Inferior parietal cortex (tissue), 1 donor: ENCODE measurements around the gene GFER.
"Not testable (repeated sequence)": the region's sequence is repeated elsewhere in the genome, so short reads cannot be mapped to it uniquely, and the experiment has no call there.

Experiments used
- DNase-seq: peaks from one replicate; pipeline ENCODE4 v3.0.0-alpha.2; 2016; ENCODE audit errors: extremely low spot score

The GFER gene

GRCh38 chr16:2026461-2027023, 42.5 kb downstream of the GFER start, which contains the start of gene NHERF2:
NHERF2 (plus strand) TSS chr16:2026902; CDS start chr16:2027006, 104 bp downstream.
- no peak for DNase-seq

GRCh38 chr16:2027024-2028010, 43.3 kb downstream of the GFER start:
- no peak for DNase-seq

- DNase-seq: no peak
These were observed 44.2 kb downstream of the GFER start for GRCh38 chr16:2028146-2028545.

GRCh38 chr16:2028620-2029220, 44.7 kb downstream of the GFER start:
- no peak for DNase-seq

GRCh38 chr16:2029350-2029749, 45.4 kb downstream of the GFER start:
- DNase-seq: no peak

GRCh38 chr16:2030036-2030435, 46.0 kb downstream of the GFER start:
- no peak for DNase-seq

GRCh38 chr16:2031081-2031577, 47.1 kb downstream of the GFER start:
- no peak for DNase-seq

GRCh38 chr16:2032285-2033056, 48.5 kb downstream of the GFER start:
- DNase-seq: no peak

GRCh38 chr16:2033057-2033908, 49.3 kb downstream of the GFER start:
- peak; percentile 82 for DNase-seq

- not testable (repeated sequence) for DNase-seq
These were observed 50.1 kb downstream of the GFER start for GRCh38 chr16:2033909-2034695.

- no peak for DNase-seq
These were observed 50.9 kb downstream of the GFER start for GRCh38 chr16:2034696-2035430.

- DNase-seq: no peak
These were observed 51.6 kb downstream of the GFER start for GRCh38 chr16:2035431-2036199.

- no peak for DNase-seq
These were observed 52.4 kb downstream of the GFER start for GRCh38 chr16:2036200-2036966.

GRCh38 chr16:2037115-2037514, 53.1 kb downstream of the GFER start:
- DNase-seq: no peak
